HG02973 (cell line): Measurements from ENCODE around the gene LYL1.

Experiments
- ATAC-seq: cut with Tn5 transposase; IDR thresholded peaks from one replicate; pipeline ENCODE4 v1.9.1; 2021; ENCODE audit warnings: moderate library complexity; ENCODE audit not compliant: unreplicated experiment

Gene LYL1

GRCh38 chr19:13130886-13131490 is 28.3 kb upstream of the LYL1 start:
- ATAC-seq, result no peak

- ATAC-seq, result no peak
These were observed 26.7 kb upstream of the LYL1 start for GRCh38 chr19:13129384-13129783.

- no peak for ATAC-seq
These were observed 25.9 kb upstream of the LYL1 start for GRCh38 chr19:13128583-13128982.

- ATAC-seq, result no peak
These were observed 25.3 kb upstream of the LYL1 start for GRCh38 chr19:13127811-13128575.

GRCh38 chr19:13127051-13127450 is 24.4 kb upstream of the LYL1 start:
- ATAC-seq, result no peak

GRCh38 chr19:13122980-13123957 is 20.6 kb upstream of the LYL1 start:
- no peak for ATAC-seq

GRCh38 chr19:13122275-13122878 is 19.7 kb upstream of the LYL1 start:
- ATAC-seq, result no peak

- no peak for ATAC-seq
These were observed 19.1 kb upstream of the LYL1 start for GRCh38 chr19:13121551-13122274.

- no peak for ATAC-seq
These were observed 18.2 kb upstream of the LYL1 start for GRCh38 chr19:13120817-13121216.

- no peak for ATAC-seq
These were observed 17.4 kb upstream of the LYL1 start for GRCh38 chr19:13120031-13120430.

GRCh38 chr19:13119627-13120026 is 17.0 kb upstream of the LYL1 start:
- ATAC-seq, result no peak

GRCh38 chr19:13118424-13119193 is 16.0 kb upstream of the LYL1 start:
- ATAC-seq, result peak; percentile 7

GRCh38 chr19:13117772-13118423 is 15.2 kb upstream of the LYL1 start, which contains the start of gene NACC1:
Gene NACC1 (plus strand): TSS chr19:13118264. CDS start chr19:13135208, 16,944 bp downstream.
- ATAC-seq, result peak; percentile 47

- ATAC-seq, result no peak
These were observed 14.6 kb upstream of the LYL1 start for GRCh38 chr19:13117176-13117771.

GRCh38 chr19:13116282-13117175 is 13.9 kb upstream of the LYL1 start, which contains the start of gene TRMT1:
Gene TRMT1 (minus strand): TSS chr19:13116740. CDS start chr19:13116399, 341 bp downstream.
- ATAC-seq, result peak; percentile 44

- no peak for ATAC-seq
These were observed 13.3 kb upstream of the LYL1 start for GRCh38 chr19:13115936-13116281.

GRCh38 chr19:13112555-13112954 is 9.9 kb upstream of the LYL1 start:
- ATAC-seq, result no peak
